ENCODE data around the gene MKNK1.

- TF ChIP-seq CTCF (IDR thresholded peaks at IDR 0.05; ENCODE audit: insufficient read depth, low read length) (no peak), SPI1 (IDR thresholded peaks at IDR 0.05; ENCODE audit: borderline replicate concordance, low read depth) (no peak), REST (IDR thresholded peaks at IDR 0.05; ENCODE audit: insufficient replicate concordance, low read depth) (no peak)
These were observed 41.6 kb downstream of the MKNK1 start for GRCh38 chr1:46562498-46562897.

Measured in HL-60 (cell line).